IPS-20b (cell line): ENCODE measurements around the gene HECW1.
A peak's percentile ranks its signal among the peaks of the same experiment; 100 is the strongest.

Experiments used
- H3K27ac ChIP-seq: one replicate; pipeline ENCODE4 v1.5.1; 2013; ENCODE audit warnings: low read length
- H3K27me3 ChIP-seq: 2 replicates; pipeline ENCODE4 v1.6.1; 2013; ENCODE audit warnings: mild to moderate bottlenecking, low read length, inconsistent platforms; ENCODE audit not compliant: insufficient read depth
- H3K36me3 ChIP-seq: 2 replicates; pipeline ENCODE4 v1.6.1; 2013; ENCODE audit warnings: low read depth, mild to moderate bottlenecking, inconsistent platforms, low read length, moderate library complexity; ENCODE audit not compliant: insufficient read depth
- H3K4me1 ChIP-seq: 2 replicates; pipeline ENCODE4 v1.6.1; 2013; ENCODE audit warnings: mild to moderate bottlenecking, control low read depth, inconsistent platforms, low read length, moderate library complexity; ENCODE audit not compliant: insufficient read depth
- H3K4me3 ChIP-seq: 2 replicates; pipeline ENCODE4 v1.5.1; 2013; ENCODE audit warnings: mild to moderate bottlenecking, low read length, inconsistent platforms
- H3K9ac ChIP-seq: 2 replicates; pipeline ENCODE4 v1.6.1; 2013; ENCODE audit warnings: low read depth, mild to moderate bottlenecking, inconsistent platforms, low read length, moderate library complexity
- H3K9me3 ChIP-seq: 2 replicates; pipeline ENCODE4 v1.6.1; 2013; ENCODE audit warnings: mild to moderate bottlenecking, low read depth, low read length, inconsistent platforms; ENCODE audit not compliant: insufficient read depth

HECW1 gene

GRCh38 chr7:43433639-43434038, 321.2 kb downstream of the HECW1 start:
- peaks cover 14% of the 10 kb centered on the region; the same call in 1 of the 2 replicates for H3K4me1 ChIP-seq
- H3K27me3 ChIP-seq: no peaks in the 10 kb centered on the region
- H3K4me3 ChIP-seq: no peak overlapping the region
- H3K27ac ChIP-seq: no peak overlapping the region
- H3K9ac ChIP-seq: no peak overlapping the region
- H3K36me3 ChIP-seq: no peaks in the 10 kb centered on the region
- H3K9me3 ChIP-seq: no peaks in the 10 kb centered on the region

GRCh38 chr7:43437001-43437400, 324.6 kb downstream of the HECW1 start:
- Histone ChIP-seq H3K4me3 (no peak overlapping the region), H3K9me3 (no peaks in the 10 kb centered on the region), H3K4me1 (peaks cover 19% of the 10 kb centered on the region; the same call in 1 of the 2 replicates), H3K27me3 (no peaks in the 10 kb centered on the region), H3K27ac (no peak overlapping the region), H3K36me3 (no peaks in the 10 kb centered on the region), H3K9ac (no peak overlapping the region)

GRCh38 chr7:43438897-43439479, 326.5 kb downstream of the HECW1 start:
- Histone ChIP-seq H3K27ac (no peak overlapping the region), H3K9ac (no peak overlapping the region)

GRCh38 chr7:43439631-43440401, 327.4 kb downstream of the HECW1 start:
- Histone ChIP-seq H3K4me3 (no peak overlapping the region), H3K9ac (no peak overlapping the region), H3K36me3 (no peaks in the 10 kb centered on the region), H3K27ac (no peak overlapping the region), H3K27me3 (no peaks in the 10 kb centered on the region), H3K4me1 (peaks cover 19% of the 10 kb centered on the region; the same call in 1 of the 2 replicates), H3K9me3 (no peaks in the 10 kb centered on the region)

More at GRCh38 chr7:43438897-43439479, 326.5 kb downstream of the HECW1 start:
- Histone ChIP-seq H3K9me3 (no peaks in the 10 kb centered on the region), H3K27me3 (no peaks in the 10 kb centered on the region), H3K4me1 (peaks cover 19% of the 10 kb centered on the region; the same call in 1 of the 2 replicates), H3K36me3 (no peaks in the 10 kb centered on the region), H3K4me3 (no peak overlapping the region)

- no peaks in the 10 kb centered on the region for H3K36me3 ChIP-seq
- H3K4me3 ChIP-seq: no peak overlapping the region
- H3K4me1 ChIP-seq: peaks cover 17% of the 10 kb centered on the region; the same call in 1 of the 2 replicates
- H3K9me3 ChIP-seq: no peaks in the 10 kb centered on the region
- no peaks in the 10 kb centered on the region for H3K27me3 ChIP-seq
- H3K9ac ChIP-seq: no peak overlapping the region
- H3K27ac ChIP-seq: no peak overlapping the region
These were observed 329.0 kb downstream of the HECW1 start for GRCh38 chr7:43441231-43442130.

GRCh38 chr7:43443381-43443780, 330.9 kb downstream of the HECW1 start:
- H3K27ac ChIP-seq: no peak overlapping the region

GRCh38 chr7:43444711-43445578, 332.5 kb downstream of the HECW1 start:
- no peaks in the 10 kb centered on the region for H3K36me3 ChIP-seq
- H3K4me1 ChIP-seq: peaks cover 10% of the 10 kb centered on the region; the same call in 1 of the 2 replicates
- no peaks in the 10 kb centered on the region for H3K9me3 ChIP-seq
- no peak overlapping the region for H3K27ac ChIP-seq
- no peak overlapping the region for H3K9ac ChIP-seq
- no peaks in the 10 kb centered on the region for H3K27me3 ChIP-seq
- H3K4me3 ChIP-seq: no peak overlapping the region

More at GRCh38 chr7:43443381-43443780, 330.9 kb downstream of the HECW1 start:
- Histone ChIP-seq H3K4me1 (peaks cover 5% of the 10 kb centered on the region; the same call in 1 of the 2 replicates), H3K27me3 (no peaks in the 10 kb centered on the region), H3K36me3 (no peaks in the 10 kb centered on the region), H3K9ac (no peak overlapping the region), H3K4me3 (no peak overlapping the region), H3K9me3 (no peaks in the 10 kb centered on the region)

- H3K36me3 ChIP-seq: no peaks in the 10 kb centered on the region
- 0 out of 2 replicates have a peak overlapping the region, but pooled peaks have one; percentile 16 for H3K9ac ChIP-seq
- no peak overlapping the region for H3K27ac ChIP-seq
- peaks cover 12% of the 10 kb centered on the region for H3K4me1 ChIP-seq
- H3K27me3 ChIP-seq: no peaks in the 10 kb centered on the region
- no peak overlapping the region for H3K4me3 ChIP-seq
- no peaks in the 10 kb centered on the region for H3K9me3 ChIP-seq
These were observed 337.1 kb downstream of the HECW1 start for GRCh38 chr7:43449577-43449976.

- Histone ChIP-seq H3K27me3 (no peaks in the 10 kb centered on the region), H3K27ac (no peak overlapping the region), H3K4me3 (no peak overlapping the region), H3K36me3 (no peaks in the 10 kb centered on the region), H3K4me1 (peaks cover 16% of the 10 kb centered on the region), H3K9me3 (no peaks in the 10 kb centered on the region), H3K9ac (no peak overlapping the region)
These were observed 338.4 kb downstream of the HECW1 start for GRCh38 chr7:43450894-43451293.

GRCh38 chr7:43454936-43455518, 342.6 kb downstream of the HECW1 start:
- H3K4me3 ChIP-seq: no peak overlapping the region
- no peaks in the 10 kb centered on the region for H3K36me3 ChIP-seq
- no peaks in the 10 kb centered on the region for H3K9me3 ChIP-seq
- 0 out of 2 replicates have a peak overlapping the region, but pooled peaks have one; percentile 26 for H3K9ac ChIP-seq
- H3K27me3 ChIP-seq: no peaks in the 10 kb centered on the region
- H3K27ac ChIP-seq: no peak overlapping the region
- H3K4me1 ChIP-seq: peaks cover 7% of the 10 kb centered on the region
